Upper lobe of left lung (tissue), 6 donors: Measurements from ENCODE around the gene KATNBL1. TPM values are rescaled to one million over a fixed set of nuclear protein-coding genes. Genes with fewer than 3 reads are reported as not detected.

Experiments
- ATAC-seq, 2 donors: fragments of 200-7000 bp; cut with Tn5 transposase; one replicate each; pipeline ENCODE4 v1.9.1; 2022; ENCODE audit warnings: mild to moderate bottlenecking in 2 of 2, moderate library complexity in 2 of 2; ENCODE audit not compliant: low FRiP score in 2 of 2
- DNase-seq, 2 donors: peaks; one replicate each; pipeline ENCODE4 v3.0.0-alpha.2; 2019 to 2020
- H3K27ac ChIP-seq, 4 donors: fragments of 200-600 bp; sonication (generic); one replicate each; pipeline ENCODE4 v1.5.1; 2016 to 2019
- H3K27me3 ChIP-seq, 4 donors: fragments of 200-600 bp; sonication (generic); one replicate each; pipeline ENCODE4 v1.5.1; 2017 to 2019
- H3K36me3 ChIP-seq, 4 donors: fragments of 200-600 bp; sonication (generic); one replicate each; pipeline ENCODE4 v1.5.1; 2016 to 2019
- H3K4me1 ChIP-seq, 4 donors: fragments of 200-600 bp; sonication (generic); one replicate each; pipeline ENCODE4 v1.5.1; 2018 to 2019
- H3K4me3 ChIP-seq, 4 donors: fragments of 200-600 bp; sonication (generic); one replicate each; pipeline ENCODE4 v1.5.1; 2017 to 2019; ENCODE audit warnings: mild to moderate bottlenecking in 2 of 4, moderate library complexity in 1 of 4
- H3K9me3 ChIP-seq, 4 donors: fragments of 200-600 bp; sonication (generic); one replicate each; pipeline ENCODE4 v1.5.1; 2018 to 2019
- CTCF ChIP-seq, 6 experiments: fragments of 450-650 bp in 4 of 6; fragments of 200-600 bp in 2 of 6; sonication (generic) in 2 of 6; IDR thresholded peaks; one replicate each; pipeline ENCODE4 v1.5.1; 2016 to 2019; ENCODE audit warnings: antibody characterized with exemption in 6 of 6
- EP300 ChIP-seq, 4 donors: sonication (generic); formaldehyde crosslinking; IDR thresholded peaks; one replicate each; pipeline ENCODE4 v1.5.1; 2017; ENCODE audit warnings: antibody characterized with exemption in 4 of 4, control low read depth in 2 of 4
- POLR2A ChIP-seq, 4 donors: fragments of 450-650 bp; IDR thresholded peaks; one replicate each; pipeline ENCODE4 v1.5.1; 2016 to 2017; ENCODE audit warnings: antibody characterized with exemption in 4 of 4, mild to moderate bottlenecking in 2 of 4
- POLR2AphosphoS5 ChIP-seq, 2 donors: sonication (generic); formaldehyde crosslinking; IDR thresholded peaks; one replicate each; pipeline ENCODE4 v1.5.1; 2017; ENCODE audit warnings: antibody characterized with exemption in 2 of 2
- WGBS, 2 donors: methylation state at CpG; one replicate each; pipeline ENCODE4 v1.1.5; 2017 to 2018; 5-methylcytosine and 5-hydroxymethylcytosine counted together
- total RNA-seq, 6 donors: library from RNA; depleted of rRNA in 4 of 6; stranded (reverse); fragments of >200 nt in 4 of 6; gene quantifications; one replicate each; pipeline versions ENCODE4 v1.1.0 to v1.2.1, GENCODE V29; 2016 to 2021
- donor health status: DM: no; HTN: no; CAD: no; lungs with moderate emphysema.
- donor health status: DM: no; HTN: yes; CAD: no; lungs with severe emphysema.

Gene KATNBL1
- total RNA-seq, 6 donors from 2014 or later, result 26.5 to 71.2 (median 55.2) TPM

- WGBS, 2 donors, result 97 to 100% methylated on average over 1 of the region's 1 CpG
- H3K27ac ChIP-seq, result no peak overlapping the region
- no peaks in the 10 kb centered on the region for H3K4me1 ChIP-seq
- no peak for ATAC-seq
- H3K27me3 ChIP-seq, result no peaks in the 10 kb centered on the region
- TF ChIP-seq POLR2A (IDR thresholded peaks at IDR 0.05) (no peak), POLR2AphosphoS5 (IDR thresholded peaks at IDR 0.05) (no peak), CTCF (IDR thresholded peaks at IDR 0.05) (no peak), EP300 (IDR thresholded peaks at IDR 0.05) (no peak)
- H3K9me3 ChIP-seq, result no peaks in the 10 kb centered on the region
- peaks cover 32 to 89% (median 41%) of the 10 kb centered on the region in 4 donors for H3K36me3 ChIP-seq
- DNase-seq, result no peak
- no peak overlapping the region for H3K4me3 ChIP-seq
These were observed 38.3 kb upstream of the KATNBL1 start for GRCh38 chr15:34248190-34248589.

GRCh38 chr15:34246276-34246976, 36.5 kb upstream of the KATNBL1 start:
- ATAC-seq (no peak), DNase-seq (no peak)
- Histone ChIP-seq H3K27me3 (no peaks in the 10 kb centered on the region), H3K9me3 (no peaks in the 10 kb centered on the region), H3K36me3 (peaks cover 23 to 86% (median 39%) of the 10 kb centered on the region in 4 donors), H3K27ac (no peak overlapping the region), H3K4me1 (no peaks in the 10 kb centered on the region), H3K4me3 (no peak overlapping the region)
- TF ChIP-seq CTCF (IDR thresholded peaks at IDR 0.05) (no peak), EP300 (IDR thresholded peaks at IDR 0.05) (no peak), POLR2A (IDR thresholded peaks at IDR 0.05) (no peak), POLR2AphosphoS5 (IDR thresholded peaks at IDR 0.05) (no peak)
- WGBS, 2 donors, result 82 to 83% methylated on average over 9 of the region's 9 CpGs

DNA sequence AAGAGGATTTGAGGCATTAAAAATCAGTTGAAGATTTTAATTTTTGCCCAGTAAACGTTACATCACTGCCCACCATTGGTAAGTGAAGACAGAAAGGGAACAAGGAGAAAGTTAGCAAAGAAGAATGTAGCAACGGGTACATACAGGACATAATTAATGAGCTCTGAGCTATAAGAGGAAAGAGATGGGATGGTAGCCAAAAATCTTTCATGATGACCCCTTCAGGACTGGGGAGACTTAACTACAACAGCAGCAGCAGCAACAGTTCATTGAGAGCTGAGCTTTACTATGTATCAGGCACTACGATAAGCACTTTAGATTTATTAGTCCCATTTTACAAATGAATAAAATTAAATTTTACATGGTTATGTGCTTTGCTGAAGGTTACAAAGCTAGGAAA, 33.3 kb upstream of the KATNBL1 start:
- H3K27me3 ChIP-seq, result no peaks in the 10 kb centered on the region
- DNase-seq (no peak), ATAC-seq (no peak)
- H3K4me3 ChIP-seq, result no peak overlapping the region
- no peaks in the 10 kb centered on the region for H3K4me1 ChIP-seq
- H3K9me3 ChIP-seq, result no peaks in the 10 kb centered on the region
- WGBS, 2 donors, result 61 to 62% methylated on average over 3 of the region's 3 CpGs
- no peak for TF ChIP-seq CTCF (IDR thresholded peaks at IDR 0.05)
- no peak for TF ChIP-seq POLR2AphosphoS5 (IDR thresholded peaks at IDR 0.05)
- no peak for TF ChIP-seq EP300 (IDR thresholded peaks at IDR 0.05)
- no peak for TF ChIP-seq POLR2A (IDR thresholded peaks at IDR 0.05)
- peaks cover 12 to 85% (median 34%) of the 10 kb centered on the region in 4 donors for H3K36me3 ChIP-seq
- no peak overlapping the region for H3K27ac ChIP-seq

DNA sequence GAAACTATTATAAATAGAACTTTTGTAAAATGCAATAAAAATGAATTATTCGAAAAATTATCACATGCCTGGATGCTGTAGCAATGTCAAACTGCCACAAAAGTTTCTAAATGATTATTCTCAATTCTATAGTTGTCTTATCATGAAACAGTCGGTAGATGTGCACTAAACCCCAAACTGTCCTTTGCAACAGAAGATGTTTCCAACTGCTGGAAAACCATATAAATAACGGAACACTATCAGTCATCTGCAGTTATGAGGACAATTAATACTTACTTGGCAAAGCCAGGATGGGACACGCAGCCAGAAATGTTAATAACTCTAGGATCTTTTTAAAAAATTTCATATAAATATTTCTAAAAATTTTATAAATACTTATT, 32.4 kb upstream of the KATNBL1 start:
- H3K9me3 ChIP-seq, result no peaks in the 10 kb centered on the region
- no peaks in the 10 kb centered on the region for H3K4me1 ChIP-seq
- H3K27ac ChIP-seq, result no peak overlapping the region
- H3K36me3 ChIP-seq, result peaks cover 18 to 86% (median 37%) of the 10 kb centered on the region in 4 donors
- no peaks in the 10 kb centered on the region for H3K27me3 ChIP-seq
- WGBS, 2 donors, result 90 to 93% methylated on average over 4 of the region's 4 CpGs
- no peak for ATAC-seq
- no peak for DNase-seq
- no peak for TF ChIP-seq CTCF (IDR thresholded peaks at IDR 0.05)
- no peak for TF ChIP-seq EP300 (IDR thresholded peaks at IDR 0.05)
- TF ChIP-seq POLR2A (IDR thresholded peaks at IDR 0.05), result no peak
- no peak for TF ChIP-seq POLR2AphosphoS5 (IDR thresholded peaks at IDR 0.05)
- H3K4me3 ChIP-seq, result no peak overlapping the region
